Measurements from ENCODE around the gene INF2. TPM values are rescaled to one million over a fixed set of nuclear protein-coding genes. Genes with fewer than 3 reads are reported as not detected.

INF2 gene
- total RNA-seq, 1 experiment from 2014 or later = 58.3 TPM

GRCh38 chr14:104682107-104682593 lies 7.3 kb upstream of the INF2 start:
- Histone ChIP-seq H3K9me3 (ENCODE audit: control insufficient read depth, low read depth, low read length) (no peaks in the 10 kb centered on the region), H2BK15ac (ENCODE audit: low read depth, low read length) (no peak overlapping the region), H3K23ac (ENCODE audit: insufficient read length, low read depth, low read length) (no peak overlapping the region), H3K4me2 (ENCODE audit: insufficient read depth, insufficient read length, low read length) (peak overlapping the region; percentile 25), H3K27ac (ENCODE audit: insufficient read length, low read depth, low read length) (no peak overlapping the region), H4K91ac (ENCODE audit: insufficient read length, low read depth, low read length) (no peak overlapping the region), H2BK20ac (ENCODE audit: low read depth, low read length, poor library complexity, severe bottlenecking) (no peak overlapping the region), H3K4me1 (ENCODE audit: insufficient read depth, low read length) (peaks cover 8% of the 10 kb centered on the region; the same call in 1 of the 2 replicates), H4K20me1 (ENCODE audit: control insufficient read depth, insufficient read depth, insufficient read length) (no peaks in the 10 kb centered on the region), H3K4ac (ENCODE audit: low read depth, low read length) (no peak overlapping the region), H2AFZ (ENCODE audit: low read length) (no peak overlapping the region), H3K14ac (ENCODE audit: insufficient read depth, low read length) (0 out of 2 replicates have a peak overlapping the region, but pooled peaks have one; percentile 9), H3K56ac (ENCODE audit: insufficient read length, low read depth, low read length) (no peak overlapping the region), H2AK5ac (ENCODE audit: insufficient read length, low read length) (no peak overlapping the region), H4K5ac (ENCODE audit: insufficient read length, low read depth, low read length) (no peak overlapping the region), H2BK5ac (ENCODE audit: insufficient read length, low read length) (no peak overlapping the region), H3T11ph (ENCODE audit: low read length) (no peak overlapping the region), H3K79me2 (ENCODE audit: insufficient read depth, low read length) (no peaks in the 10 kb centered on the region), H2BK12ac (ENCODE audit: insufficient read length, low read depth, low read length) (no peak overlapping the region), H3K27me3 (ENCODE audit: insufficient read depth, low read length) (no peaks in the 10 kb centered on the region), H3K79me1 (ENCODE audit: insufficient read depth, low read depth, low read length, poor library complexity, severe bottlenecking) (no peaks in the 10 kb centered on the region), H3K9ac (ENCODE audit: extremely low read depth, insufficient read length, low read length) (no peak overlapping the region), H3K18ac (ENCODE audit: insufficient read length, low read depth, low read length) (no peak overlapping the region), H4K8ac (replicated peaks; ENCODE audit: insufficient read length, low read depth, low read length) (no peak overlapping the region), H3K23me2 (ENCODE audit: insufficient read length, low read depth, low read length, poor library complexity, severe bottlenecking) (peaks cover 12% of the 10 kb centered on the region), H2BK120ac (ENCODE audit: low read depth, low read length, poor library complexity, severe bottlenecking) (no peak overlapping the region)
- DNase-seq = peak; percentile 96
- H3K4me1 Mint-ChIP-seq = peaks cover 48 to 58% of the 10 kb centered on the region in 2 experiments
- H3K27ac Mint-ChIP-seq = peak overlapping the region; percentile 80 to 96 (median 88); a peak in 6 of 7 replicates
- no peaks in the 10 kb centered on the region; a peak in 3 of 7 replicates for H3K36me3 Mint-ChIP-seq (ENCODE audit: insufficient read depth in 1 of 3, low read depth in 3 of 3)
- peaks cover 0 to 8% of the 10 kb centered on the region in 2 experiments; a peak in 2 of 5 replicates for H3K9me3 Mint-ChIP-seq
- no CpG with 5 or more reads among the region's 12 CpGs for WGBS (ENCODE audit: extremely low coverage, insufficient read length, low lambda C conversion rate)
- peak overlapping the region; percentile 56 to 72 for H3K4me3 Mint-ChIP-seq
- peaks cover 6% of the 10 kb centered on the region for H3K27me3 Mint-ChIP-seq (ENCODE audit: low read depth)
- peak; percentile 40; the same call in 2 of the 3 replicates for TF ChIP-seq CTCF (conservative IDR thresholded peaks at IDR 0.05)

Measured in H9 (cell line).